Endothelial cell of umbilical vein (primary cell): ENCODE results near the gene CXCR2. TPM values are rescaled to one million over a fixed set of nuclear protein-coding genes. Genes with fewer than 3 reads are reported as not detected.
A peak's percentile ranks its signal among the peaks of the same experiment; 100 is the strongest.

Source experiments
- BruUV-seq: library from RNA; stranded (reverse); fragments of 400-500 nt; replicated peaks from 2 replicates; lab custom pipeline; 2021; lab: Mats Ljungman, UMichigan
- CTCF ChIA-PET: fragments of 300-600, 350-600 bp; sonication (Branson Sonifier 250); formaldehyde crosslinking; loops from one replicate; lab custom pipeline; 2021; ENCODE audit warnings: antibody characterized with exemption, inconsistent platforms; lab: Charles Lee
- POLR2A ChIA-PET: fragments of 300-600, 350-600 bp; sonication (Branson Sonifier 250); formaldehyde crosslinking; loops from one replicate; lab custom pipeline; 2021; ENCODE audit warnings: antibody characterized with exemption, inconsistent platforms; lab: Charles Lee
- DNase-seq: peaks from one replicate; pipeline ENCODE4 v3.0.0-alpha.2; 2011; ENCODE audit warnings: low read depth, low spot score
- FAIRE-seq: peaks from 2 replicates; lab custom pipeline; 2011; peaks lifted over from hg19 to GRCh38; lab: Jason Lieb, UNC
- H2AFZ ChIP-seq: 2 replicates; pipeline ENCODE4 v1.6.0; 2012; ENCODE audit warnings: low read depth, low read length, control low read depth, inconsistent platforms
- H3K27ac ChIP-seq: 2 replicates; pipeline ENCODE4 v1.5.1; 2011; ENCODE audit warnings: low read depth, mild to moderate bottlenecking, control low read depth, low read length, moderate library complexity; ENCODE audit not compliant: insufficient read depth
- H3K27me3 ChIP-seq, 2 experiments: 2 replicates each; pipeline versions ENCODE4 v1.6.0 to v1.6.1; 2011; ENCODE audit warnings: low read length in 2 of 2, mixed read lengths in 1 of 2; ENCODE audit not compliant: control insufficient read depth in 2 of 2, insufficient read depth in 2 of 2
- H3K36me3 ChIP-seq, 2 experiments: 2 replicates in 1 of 2; 3 replicates in 1 of 2; pipeline ENCODE4 v1.5.1; 2011; ENCODE audit warnings: low read length in 2 of 2, mild to moderate bottlenecking in 1 of 2, moderate library complexity in 1 of 2; ENCODE audit not compliant: control insufficient read depth in 2 of 2, insufficient read depth in 2 of 2; ENCODE audit errors: extremely low read depth in 1 of 2
- H3K4me1 ChIP-seq: 3 replicates; pipeline ENCODE4 v1.5.1; 2011; ENCODE audit warnings: mild to moderate bottlenecking, low read length; ENCODE audit not compliant: control insufficient read depth, insufficient read depth; ENCODE audit errors: extremely low read depth
- H3K4me2 ChIP-seq: 2 replicates; pipeline ENCODE4 v1.6.1; 2011; ENCODE audit warnings: low read length, control low read depth, mixed read lengths; ENCODE audit not compliant: insufficient read depth
- H3K4me3 ChIP-seq, 3 experiments: fragments of 200-600 bp in 1 of 3; sonication (generic), shearing (Covaris generic) in 1 of 3; replicated peaks in 1 of 3; 2 replicates each; pipeline ENCODE4 v1.5.1; 2011 to 2016; ENCODE audit warnings: control low read depth in 3 of 3, low read length in 3 of 3, mild to moderate bottlenecking in 2 of 3, inconsistent platforms in 1 of 3, low read depth in 1 of 3, moderate library complexity in 1 of 3; ENCODE audit not compliant: insufficient read depth in 1 of 3
- H3K79me2 ChIP-seq: 2 replicates; pipeline ENCODE4 v1.6.0; 2012; ENCODE audit warnings: low read length, inconsistent platforms; ENCODE audit not compliant: control insufficient read depth, insufficient read depth
- H3K9ac ChIP-seq: replicated peaks from 2 replicates; pipeline ENCODE3; 2011; ENCODE audit warnings: low read length, control low read depth; ENCODE audit not compliant: insufficient read depth; ENCODE audit errors: extremely low read depth
- H3K9me1 ChIP-seq: replicated peaks from 3 replicates; pipeline ENCODE4 v1.6.0; 2011; ENCODE audit warnings: mild to moderate bottlenecking, low read length; ENCODE audit not compliant: control insufficient read depth, insufficient read depth; ENCODE audit errors: extremely low read depth
- H3K9me3 ChIP-seq: replicated peaks from 2 replicates; pipeline ENCODE4 v1.5.1; 2012; ENCODE audit warnings: low read length, inconsistent platforms; ENCODE audit not compliant: control insufficient read depth, insufficient read depth
- H4K20me1 ChIP-seq: replicated peaks from 2 replicates; pipeline ENCODE3; 2011; ENCODE audit warnings: mild to moderate bottlenecking, low read length; ENCODE audit not compliant: control insufficient read depth, insufficient read depth; ENCODE audit errors: extremely low read depth
- FOS ChIP-seq: IDR thresholded peaks from 2 replicates; pipeline ENCODE4 v1.6.1; 2011; ENCODE audit warnings: mild to moderate bottlenecking, low read length, moderate library complexity, borderline replicate concordance; ENCODE audit not compliant: insufficient read depth
- dilution Hi-C: fragments of 300-500 bp; cut with MboI; formaldehyde crosslinking; loops from one replicate; pipeline ENCODE4 v1.15.0; 2019; ENCODE audit warnings: low sequenced_read_pairs; ENCODE audit not compliant: extremely low pct_ligation_motif_present
- intact Hi-C: fragments of 100-400 bp; cut with micrococcal nuclease; formaldehyde crosslinking; loops from one replicate; pipeline ENCODE4 v1.10.0; 2022
- polyA plus RNA-seq, 4 experiments: library from polyadenylated mRNA; depleted of rRNA in 3 of 4; stranded (reverse) in 3 of 4; unstranded in 1 of 4; fragments of >200 nt; gene quantifications; 2 replicates each; pipeline versions ENCODE4 v1.2.1 to v1.2.3, GENCODE V29; 2011 to 2012; ENCODE audit warnings: missing spikeins in 1 of 4
- total RNA-seq: library from RNA; stranded (reverse); gene quantifications from 2 replicates; pipeline ENCODE4 v1.2.3, GENCODE V29; 2021
- TF ChIP-seq, protein P1 (sequence below), 2 donors: IDR thresholded peaks; 1 replicate in 1 of 2; 2 replicates in 1 of 2; pipeline ENCODE4 v1.5.1; 2011; ENCODE audit warnings: low read length in 2 of 2, mild to moderate bottlenecking in 2 of 2, moderate library complexity in 2 of 2, control low read depth in 1 of 2, inconsistent platforms in 1 of 2, low read depth in 1 of 2; ENCODE audit not compliant: insufficient read depth in 1 of 2; ENCODE audit errors: extremely low read depth in 1 of 2

CXCR2 gene
- total and polyA plus RNA-seq, 2 donors (not counting 3 experiments of a cell fraction or from before 2014, with no cell fraction given), result not detected

DNA sequence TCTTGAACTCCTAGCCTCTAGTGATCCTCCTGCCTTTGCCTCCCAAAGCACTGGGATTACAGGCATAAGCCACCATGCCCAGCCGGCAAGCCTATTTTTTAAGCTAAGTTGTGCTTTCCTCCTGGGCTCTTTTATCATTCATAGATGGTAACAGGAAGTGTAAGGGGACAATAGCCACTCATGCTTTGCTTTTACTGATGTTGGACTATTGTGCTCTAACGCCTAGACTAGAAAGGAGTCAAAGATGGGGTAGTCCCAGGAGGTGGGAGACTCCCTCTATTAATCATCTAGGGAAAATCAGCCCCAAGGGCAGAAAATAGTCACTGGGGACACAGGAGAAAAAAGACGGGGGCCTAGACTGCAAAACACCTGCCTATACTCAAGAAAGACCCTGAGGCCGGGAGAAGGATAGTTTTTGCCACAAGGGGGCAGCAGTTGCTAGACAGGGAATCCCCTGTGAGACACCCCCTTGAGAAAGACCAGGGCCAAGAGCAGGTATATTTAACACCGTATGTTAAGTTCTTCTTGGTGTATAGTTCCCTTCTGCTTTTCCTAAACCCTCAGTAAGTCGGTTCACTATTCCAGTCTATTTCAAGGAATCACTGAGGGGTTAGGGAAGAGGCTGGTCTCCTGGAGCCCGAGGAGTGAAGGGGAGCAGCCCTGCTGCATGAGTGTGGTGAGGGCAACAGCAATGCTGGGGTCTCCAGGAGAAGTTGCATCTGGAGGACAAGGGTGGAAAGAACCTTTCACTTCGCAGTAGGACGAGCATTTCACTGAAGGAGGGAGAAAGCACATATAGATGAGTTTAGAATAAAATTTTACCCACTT, 43.0 kb downstream of the CXCR2 start:
- H4K20me1 ChIP-seq, result no peaks in the 10 kb centered on the region

More for the DNA sequence above, 43.0 kb downstream of the CXCR2 start:
- H3K36me3 ChIP-seq, result no peaks in the 10 kb centered on the region
- DNase-seq (peak; percentile 45), FAIRE-seq (peak; percentile 70)
- dilution Hi-C loops (no loop called here), intact Hi-C loops (loop anchor here (5.0 kb wide), 1 partner anchor 88 kb away; no protein-coding TSS in a partner anchor)
- BruUV-seq, result no TSS peak
- H2AFZ ChIP-seq, result no peak overlapping the region
- TF ChIP-seq FOS, result no peak
- TF ChIP-seq, protein P1, sequence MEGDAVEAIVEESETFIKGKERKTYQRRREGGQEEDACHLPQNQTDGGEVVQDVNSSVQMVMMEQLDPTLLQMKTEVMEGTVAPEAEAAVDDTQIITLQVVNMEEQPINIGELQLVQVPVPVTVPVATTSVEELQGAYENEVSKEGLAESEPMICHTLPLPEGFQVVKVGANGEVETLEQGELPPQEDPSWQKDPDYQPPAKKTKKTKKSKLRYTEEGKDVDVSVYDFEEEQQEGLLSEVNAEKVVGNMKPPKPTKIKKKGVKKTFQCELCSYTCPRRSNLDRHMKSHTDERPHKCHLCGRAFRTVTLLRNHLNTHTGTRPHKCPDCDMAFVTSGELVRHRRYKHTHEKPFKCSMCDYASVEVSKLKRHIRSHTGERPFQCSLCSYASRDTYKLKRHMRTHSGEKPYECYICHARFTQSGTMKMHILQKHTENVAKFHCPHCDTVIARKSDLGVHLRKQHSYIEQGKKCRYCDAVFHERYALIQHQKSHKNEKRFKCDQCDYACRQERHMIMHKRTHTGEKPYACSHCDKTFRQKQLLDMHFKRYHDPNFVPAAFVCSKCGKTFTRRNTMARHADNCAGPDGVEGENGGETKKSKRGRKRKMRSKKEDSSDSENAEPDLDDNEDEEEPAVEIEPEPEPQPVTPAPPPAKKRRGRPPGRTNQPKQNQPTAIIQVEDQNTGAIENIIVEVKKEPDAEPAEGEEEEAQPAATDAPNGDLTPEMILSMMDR (IDR thresholded peaks at IDR 0.05; ENCODE audit: extremely low read depth in 1 of 2, insufficient read depth in 1 of 2, low read depth in 1 of 2, low read length in 2 of 2), result peak; percentile 64 to 81
- CTCF ChIA-PET, result interaction anchor here (0.8 to 1.7 kb wide), 9 partner anchors 9 to 227 kb away, joined by 3 to 6 read pairs (median 3); partner anchors contain the start of gene ARPC2
- POLR2A ChIA-PET, result no interaction called here
- H3K9me3 ChIP-seq, result no peaks in the 10 kb centered on the region
- no peaks in the 10 kb centered on the region for H3K4me1 ChIP-seq
- peaks cover 15 to 18% of the 10 kb centered on the region in 2 experiments for H3K27me3 ChIP-seq
- H3K9me1 ChIP-seq, result no peaks in the 10 kb centered on the region
- no peak overlapping the region for H3K27ac ChIP-seq
- no peak overlapping the region for H3K4me3 ChIP-seq
- H3K4me2 ChIP-seq, result no peak overlapping the region
- H3K79me2 ChIP-seq, result no peaks in the 10 kb centered on the region
- H3K9ac ChIP-seq, result no peak overlapping the region
